Esophagus muscularis mucosa (tissue), 3 donors: Measurements from ENCODE around the gene CNST.
"Not testable (repeated sequence)": the region's sequence is repeated elsewhere in the genome, so short reads cannot be mapped to it uniquely, and the experiment has no call there.

Experiments
- CTCF ChIP-seq, 3 experiments: fragments of 200-600 bp in 2 of 3; fragments of 450-650 bp in 1 of 3; sonication (generic) in 2 of 3; IDR thresholded peaks; one replicate each; pipeline ENCODE4 v1.5.1; 2017 to 2019; ENCODE audit warnings: antibody characterized with exemption in 3 of 3, mild to moderate bottlenecking in 2 of 3, moderate library complexity in 1 of 3
- POLR2A ChIP-seq: fragments of 450-650 bp; IDR thresholded peaks from one replicate; pipeline ENCODE4 v1.6.1; 2017; ENCODE audit warnings: antibody characterized with exemption, moderate library complexity, mild to moderate bottlenecking, low read depth
- POLR2AphosphoS5 ChIP-seq, 2 donors: sonication (generic); formaldehyde crosslinking; IDR thresholded peaks; one replicate each; pipeline ENCODE4 v1.6.1; 2017; ENCODE audit warnings: antibody characterized with exemption in 2 of 2

GRCh38 chr1:246560833-246561232 is 5.4 kb upstream of the CNST start:
- not testable (repeated sequence) for TF ChIP-seq POLR2A; POLR2AphosphoS5 (IDR thresholded peaks at IDR 0.05); CTCF (IDR thresholded peaks at IDR 0.05)
